SK-N-SH (cell line): ENCODE results near the gene SULT1C2. TPM values are rescaled to one million over a fixed set of nuclear protein-coding genes. Genes with fewer than 3 reads are reported as not detected.

Experiments used
- CTCF ChIA-PET: fragments of 300-600, 350-600 bp; formaldehyde crosslinking; extraction: SDS; loops from one replicate; lab custom pipeline; 2021; lab: Yijun Ruan, JAX
- POLR2A ChIA-PET: fragments of 350-600 bp; sonication (Branson Sonifier 250); formaldehyde crosslinking; extraction: SDS; loops from one replicate; lab custom pipeline; 2020; ENCODE audit warnings: antibody characterized with exemption, inconsistent platforms; lab: Yijun Ruan, JAX
- DNase-seq: peaks from one replicate; pipeline ENCODE4 v3.0.0; 2012
- H2AFZ ChIP-seq: fragments of 200-600 bp; sonication (generic); 2 replicates; pipeline ENCODE4 v1.8.1; 2016; ENCODE audit warnings: antibody characterized with exemption, mild to moderate bottlenecking, low read depth
- H3F3A ChIP-seq: fragments of 200-600 bp; sonication (generic); replicated peaks from 2 replicates; pipeline ENCODE3; 2016; ENCODE audit warnings: antibody characterized with exemption, mild to moderate bottlenecking; ENCODE audit not compliant: insufficient read depth
- H3K27ac ChIP-seq, 2 experiments: fragments of 200-500 bp in 1 of 2; fragments of 200-600 bp in 1 of 2; sonication (Bioruptor generic) in 1 of 2; sonication (generic), shearing (Covaris generic) in 1 of 2; 2 replicates each; pipeline versions ENCODE4 v1.5.1 to v1.6.1; 2014 to 2016; ENCODE audit warnings: low read depth in 2 of 2, inconsistent platforms in 1 of 2, low read length in 1 of 2, mild to moderate bottlenecking in 1 of 2, mixed read lengths in 1 of 2
- H3K27me3 ChIP-seq: fragments of 200-600 bp; sonication (generic), shearing (Covaris generic); 2 replicates; pipeline ENCODE4 v1.6.1; 2016; ENCODE audit warnings: mixed run types; ENCODE audit not compliant: insufficient read depth
- H3K36me3 ChIP-seq, 2 experiments: fragments of 200-500 bp in 1 of 2; fragments of 200-600 bp in 1 of 2; sonication (Bioruptor generic) in 1 of 2; sonication (generic) in 1 of 2; replicated peaks in 1 of 2; 2 replicates each; pipeline versions ENCODE3 to v1.5.1; 2014 to 2016; ENCODE audit warnings: low read length in 1 of 2, mild to moderate bottlenecking in 1 of 2; ENCODE audit not compliant: insufficient read depth in 2 of 2, control insufficient read depth in 1 of 2
- H3K4me1 ChIP-seq, 2 experiments: fragments of 200-500 bp in 1 of 2; fragments of 200-600 bp in 1 of 2; sonication (Bioruptor generic) in 1 of 2; sonication (generic), shearing (Covaris generic) in 1 of 2; 2 replicates each; pipeline versions ENCODE4 v1.5.1 to v1.6.1; 2014 to 2016; ENCODE audit warnings: low read depth in 1 of 2, low read length in 1 of 2, mixed run types in 1 of 2; ENCODE audit not compliant: insufficient read depth in 2 of 2, control insufficient read depth in 1 of 2
- H3K4me2 ChIP-seq: fragments of 200-600 bp; sonication (generic), shearing (Covaris generic); 2 replicates; pipeline ENCODE4 v1.6.1; 2017; ENCODE audit warnings: mixed run types
- H3K4me3 ChIP-seq, 2 experiments: fragments of 200-500 bp in 1 of 2; fragments of 200-600 bp in 1 of 2; sonication (Bioruptor generic) in 1 of 2; sonication (generic), shearing (Covaris generic) in 1 of 2; 2 replicates each; pipeline versions ENCODE4 v1.5.1 to v1.8.1; 2014 to 2016; ENCODE audit warnings: low read depth in 2 of 2, inconsistent platforms in 1 of 2, low read length in 1 of 2, mild to moderate bottlenecking in 1 of 2, mixed read lengths in 1 of 2, moderate library complexity in 1 of 2
- H3K79me2 ChIP-seq: fragments of 200-600 bp; sonication (generic); 2 replicates; pipeline ENCODE4 v1.8.1; 2017; ENCODE audit warnings: mild to moderate bottlenecking; ENCODE audit not compliant: insufficient read depth
- H3K9ac ChIP-seq: fragments of 200-600 bp; sonication (generic); 2 replicates; pipeline ENCODE4 v1.6.1; 2017; ENCODE audit warnings: mixed run types
- H3K9me2 ChIP-seq: fragments of 200-600 bp; sonication (generic); 2 replicates; pipeline ENCODE4 v1.6.1; 2017; ENCODE audit warnings: mixed run types
- H3K9me3 ChIP-seq: fragments of 200-600 bp; sonication (generic); 2 replicates; pipeline ENCODE4 v1.6.1; 2017; ENCODE audit warnings: mixed run types, mild to moderate bottlenecking, moderate library complexity
- H4K20me1 ChIP-seq: fragments of 200-600 bp; sonication (generic); 2 replicates; pipeline ENCODE4 v1.6.1; 2017; ENCODE audit warnings: mild to moderate bottlenecking, mixed run types; ENCODE audit not compliant: insufficient read depth
- CHD2 ChIP-seq: fragments of 150-350 bp; IDR thresholded peaks from 2 replicates; pipeline ENCODE4 v1.6.1; 2018; ENCODE audit warnings: low read length; ENCODE audit not compliant: partially characterized antibody
- ELF1 ChIP-seq: IDR thresholded peaks from 2 replicates; pipeline ENCODE4 v1.4.0; 2012
- FOSL2 ChIP-seq: IDR thresholded peaks from 2 replicates; pipeline ENCODE4 v1.4.0; 2012; ENCODE audit warnings: low read depth, mild to moderate bottlenecking, moderate library complexity, borderline replicate concordance
- FOXJ3 ChIP-seq: sonication (generic); formaldehyde crosslinking; IDR thresholded peaks from 2 replicates; pipeline ENCODE4 v1.5.1; 2020; ENCODE audit warnings: mild to moderate bottlenecking, missing genetic modification reagents
- FOXM1 ChIP-seq: IDR thresholded peaks from 2 replicates; pipeline ENCODE4 v1.4.0; 2012; ENCODE audit warnings: low read depth, mild to moderate bottlenecking
- JUND ChIP-seq: IDR thresholded peaks from 2 replicates; pipeline ENCODE4 v1.4.0; 2012
- MEF2A ChIP-seq: IDR thresholded peaks from 2 replicates; pipeline ENCODE4 v1.4.0; 2012; ENCODE audit warnings: low read depth, borderline replicate concordance
- MXI1 ChIP-seq: IDR thresholded peaks from 2 replicates; pipeline ENCODE4 v1.6.1; 2012; ENCODE audit warnings: mild to moderate bottlenecking, low read depth, low read length, improper control_type of control experiment
- NFIC ChIP-seq: IDR thresholded peaks from 2 replicates; pipeline ENCODE4 v1.4.0; 2012; ENCODE audit warnings: borderline replicate concordance
- RCOR1 ChIP-seq: fragments of 150-350 bp; IDR thresholded peaks from 2 replicates; pipeline ENCODE4 v1.6.1; 2017; ENCODE audit warnings: antibody characterized with exemption, low read length
- RXRA ChIP-seq: IDR thresholded peaks from 2 replicates; pipeline ENCODE4 v1.4.0; 2012; ENCODE audit warnings: low read depth, mild to moderate bottlenecking, borderline replicate concordance
- SIN3A ChIP-seq: IDR thresholded peaks from 2 replicates; pipeline ENCODE4 v1.6.1; 2012; ENCODE audit warnings: low read depth, mild to moderate bottlenecking, low read length, moderate library complexity, borderline replicate concordance
- TAF1 ChIP-seq: IDR thresholded peaks from 2 replicates; pipeline ENCODE4 v1.6.1; 2012; ENCODE audit warnings: low read depth, mild to moderate bottlenecking, low read length, moderate library complexity, borderline replicate concordance
- TCF12 ChIP-seq: IDR thresholded peaks from 2 replicates; pipeline ENCODE4 v1.4.0; 2012
- TEAD4 ChIP-seq: IDR thresholded peaks from 2 replicates; pipeline ENCODE4 v1.4.0; 2012; ENCODE audit warnings: mild to moderate bottlenecking, borderline replicate concordance; ENCODE audit not compliant: insufficient read depth
- YY1 ChIP-seq: IDR thresholded peaks from 2 replicates; pipeline ENCODE4 v1.4.0; 2012; ENCODE audit warnings: low read depth, mild to moderate bottlenecking
- WGBS: methylation state at CpG from one replicate; pipeline ENCODE4 v1.1.6; 2017; ENCODE audit warnings: low lambda C conversion rate; 5-methylcytosine and 5-hydroxymethylcytosine counted together
- polyA plus RNA-seq, 3 experiments: library from polyadenylated mRNA; depleted of rRNA; stranded (reverse); fragments of >200 nt; gene quantifications; 2 replicates each; pipeline ENCODE4 v1.2.3, GENCODE V29; 2012
- TF ChIP-seq, protein P1 (sequence below): IDR thresholded peaks from 2 replicates; pipeline ENCODE4 v1.4.0; 2012; ENCODE audit warnings: low read depth
- TF ChIP-seq, protein P2 (sequence below): IDR thresholded peaks from 2 replicates; pipeline ENCODE4 v1.6.1; 2012; ENCODE audit warnings: mild to moderate bottlenecking, low read depth, low read length, moderate library complexity
- TF ChIP-seq, protein P3 (sequence below): fragments of 150-350 bp; IDR thresholded peaks from 2 replicates; pipeline ENCODE4 v1.6.1; 2016; ENCODE audit warnings: mild to moderate bottlenecking, low read depth, low read length
- TF ChIP-seq, protein P4 (sequence below): IDR thresholded peaks from 2 replicates; pipeline ENCODE4 v1.4.0; 2012; ENCODE audit warnings: low read depth, borderline replicate concordance
- TF ChIP-seq, protein P5 (sequence below): IDR thresholded peaks from 2 replicates; pipeline ENCODE4 v1.4.0; 2012; ENCODE audit warnings: low read depth, borderline replicate concordance

SULT1C2 gene
- polyA plus RNA-seq, 1 of the 3 experiments (the other 2 are of a cell fraction): not detected

DNA sequence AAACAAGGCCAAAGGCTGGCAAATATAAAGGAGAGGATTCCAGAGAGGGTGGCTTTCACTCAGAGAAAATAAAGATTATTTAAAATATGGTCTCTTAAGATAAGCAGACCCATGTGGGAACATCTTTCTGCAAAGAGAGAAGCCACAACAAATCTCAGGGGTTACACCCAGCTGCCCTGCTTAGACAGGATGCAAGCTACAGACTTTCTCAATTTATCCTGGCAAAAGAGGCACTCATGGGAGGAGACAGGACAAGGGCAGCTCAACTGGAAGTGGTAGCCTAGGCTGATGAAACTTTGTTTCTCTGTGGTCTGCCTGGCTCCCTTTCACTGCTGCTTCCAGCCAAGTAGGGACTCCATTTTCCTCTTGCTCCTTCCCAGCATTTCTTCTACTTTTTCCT, 63.2 kb downstream of the SULT1C2 start:
- POLR2A ChIA-PET: no interaction called here

DNA sequence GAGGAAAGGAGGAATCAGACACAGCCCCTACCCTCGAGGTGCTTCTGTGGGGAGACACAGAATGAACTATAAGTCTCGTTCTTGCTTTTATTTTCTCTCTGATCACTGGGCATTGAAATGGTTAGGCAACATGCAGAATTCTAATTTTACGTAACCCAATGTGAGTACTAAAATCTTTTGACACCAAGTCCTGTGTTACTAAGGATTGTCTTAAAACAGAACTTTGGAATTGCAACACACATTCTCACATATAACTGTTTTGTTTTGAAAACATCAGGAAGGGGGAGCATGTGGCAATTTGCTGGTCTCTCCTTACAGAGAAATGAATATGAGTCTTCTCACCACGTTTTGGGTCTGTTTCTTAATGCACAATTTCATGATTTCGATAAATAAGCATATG, 65.4 kb downstream of the SULT1C2 start:
- no peaks in the 10 kb centered on the region for H3K79me2 ChIP-seq
- H3K9ac ChIP-seq: no peak overlapping the region
- DNase-seq: no peak
- TF ChIP-seq, protein P1, sequence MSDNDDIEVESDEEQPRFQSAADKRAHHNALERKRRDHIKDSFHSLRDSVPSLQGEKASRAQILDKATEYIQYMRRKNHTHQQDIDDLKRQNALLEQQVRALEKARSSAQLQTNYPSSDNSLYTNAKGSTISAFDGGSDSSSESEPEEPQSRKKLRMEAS: no peak
- TF ChIP-seq SIN3A (no peak), ELF1 (no peak), MXI1 (no peak), TCF12 (no peak), FOXJ3 (CRISPR knock-in tag) (no peak)
- TF ChIP-seq, protein P2, sequence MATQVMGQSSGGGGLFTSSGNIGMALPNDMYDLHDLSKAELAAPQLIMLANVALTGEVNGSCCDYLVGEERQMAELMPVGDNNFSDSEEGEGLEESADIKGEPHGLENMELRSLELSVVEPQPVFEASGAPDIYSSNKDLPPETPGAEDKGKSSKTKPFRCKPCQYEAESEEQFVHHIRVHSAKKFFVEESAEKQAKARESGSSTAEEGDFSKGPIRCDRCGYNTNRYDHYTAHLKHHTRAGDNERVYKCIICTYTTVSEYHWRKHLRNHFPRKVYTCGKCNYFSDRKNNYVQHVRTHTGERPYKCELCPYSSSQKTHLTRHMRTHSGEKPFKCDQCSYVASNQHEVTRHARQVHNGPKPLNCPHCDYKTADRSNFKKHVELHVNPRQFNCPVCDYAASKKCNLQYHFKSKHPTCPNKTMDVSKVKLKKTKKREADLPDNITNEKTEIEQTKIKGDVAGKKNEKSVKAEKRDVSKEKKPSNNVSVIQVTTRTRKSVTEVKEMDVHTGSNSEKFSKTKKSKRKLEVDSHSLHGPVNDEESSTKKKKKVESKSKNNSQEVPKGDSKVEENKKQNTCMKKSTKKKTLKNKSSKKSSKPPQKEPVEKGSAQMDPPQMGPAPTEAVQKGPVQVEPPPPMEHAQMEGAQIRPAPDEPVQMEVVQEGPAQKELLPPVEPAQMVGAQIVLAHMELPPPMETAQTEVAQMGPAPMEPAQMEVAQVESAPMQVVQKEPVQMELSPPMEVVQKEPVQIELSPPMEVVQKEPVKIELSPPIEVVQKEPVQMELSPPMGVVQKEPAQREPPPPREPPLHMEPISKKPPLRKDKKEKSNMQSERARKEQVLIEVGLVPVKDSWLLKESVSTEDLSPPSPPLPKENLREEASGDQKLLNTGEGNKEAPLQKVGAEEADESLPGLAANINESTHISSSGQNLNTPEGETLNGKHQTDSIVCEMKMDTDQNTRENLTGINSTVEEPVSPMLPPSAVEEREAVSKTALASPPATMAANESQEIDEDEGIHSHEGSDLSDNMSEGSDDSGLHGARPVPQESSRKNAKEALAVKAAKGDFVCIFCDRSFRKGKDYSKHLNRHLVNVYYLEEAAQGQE: no peak
- TF ChIP-seq, protein P3, sequence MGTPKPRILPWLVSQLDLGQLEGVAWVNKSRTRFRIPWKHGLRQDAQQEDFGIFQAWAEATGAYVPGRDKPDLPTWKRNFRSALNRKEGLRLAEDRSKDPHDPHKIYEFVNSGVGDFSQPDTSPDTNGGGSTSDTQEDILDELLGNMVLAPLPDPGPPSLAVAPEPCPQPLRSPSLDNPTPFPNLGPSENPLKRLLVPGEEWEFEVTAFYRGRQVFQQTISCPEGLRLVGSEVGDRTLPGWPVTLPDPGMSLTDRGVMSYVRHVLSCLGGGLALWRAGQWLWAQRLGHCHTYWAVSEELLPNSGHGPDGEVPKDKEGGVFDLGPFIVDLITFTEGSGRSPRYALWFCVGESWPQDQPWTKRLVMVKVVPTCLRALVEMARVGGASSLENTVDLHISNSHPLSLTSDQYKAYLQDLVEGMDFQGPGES: no peak
- TF ChIP-seq, all 33 proteins: peak for 0
- Histone ChIP-seq H3K36me3 (no peaks in the 10 kb centered on the region), H3K4me3 (no peak overlapping the region), H2AFZ (no peak overlapping the region), H3K4me2 (no peak overlapping the region), H3K9me2 (no peaks in the 10 kb centered on the region), H3K27me3 (no peaks in the 10 kb centered on the region), H3F3A (no peaks in the 10 kb centered on the region), H3K9me3 (no peaks in the 10 kb centered on the region), H4K20me1 (no peaks in the 10 kb centered on the region), H3K27ac (no peak overlapping the region), H3K4me1 (no peaks in the 10 kb centered on the region; a peak in 1 of 4 replicates)
- POLR2A ChIA-PET: no interaction called here
- 54% methylated on average over 5 of the region's 5 CpGs for whole genome bisulfite sequencing
- CTCF ChIA-PET: interaction anchor here (1.1 to 1.9 kb wide), 3 partner anchors 10 to 282 kb away, joined by 3 to 9 read pairs (median 8); no protein-coding TSS in a partner anchor

More for the DNA sequence above, 63.2 kb downstream of the SULT1C2 start:
- Histone ChIP-seq H3K4me2 (no peak overlapping the region), H3K27ac (no peak overlapping the region), H3K4me1 (no peaks in the 10 kb centered on the region; a peak in 1 of 4 replicates), H3K9ac (no peak overlapping the region), H3K4me3 (no peak overlapping the region), H3K36me3 (no peaks in the 10 kb centered on the region), H3K9me2 (no peaks in the 10 kb centered on the region), H3K79me2 (no peaks in the 10 kb centered on the region), H3K27me3 (no peaks in the 10 kb centered on the region), H3F3A (no peaks in the 10 kb centered on the region), H2AFZ (no peak overlapping the region), H3K9me3 (no peaks in the 10 kb centered on the region), H4K20me1 (no peaks in the 10 kb centered on the region)
- CTCF ChIA-PET: interaction anchor here (0.9 to 3.5 kb wide), 2 partner anchors 232 kb away, joined by 3 to 22 read pairs; no protein-coding TSS in a partner anchor
- no peak for DNase-seq
- TF ChIP-seq CHD2: no peak
- TF ChIP-seq RCOR1: no peak
- no peak for TF ChIP-seq MXI1
- no peak for TF ChIP-seq NFIC
- TF ChIP-seq, protein P3: no peak
- TF ChIP-seq SIN3A: no peak
- TF ChIP-seq TEAD4: no peak
- no peak for TF ChIP-seq FOSL2
- no peak for TF ChIP-seq FOXM1
- TF ChIP-seq YY1: no peak
- no peak for TF ChIP-seq FOXJ3 (CRISPR knock-in tag)
- TF ChIP-seq RXRA: no peak
- TF ChIP-seq MEF2A: no peak
- no peak for TF ChIP-seq JUND
- TF ChIP-seq, protein P4, sequence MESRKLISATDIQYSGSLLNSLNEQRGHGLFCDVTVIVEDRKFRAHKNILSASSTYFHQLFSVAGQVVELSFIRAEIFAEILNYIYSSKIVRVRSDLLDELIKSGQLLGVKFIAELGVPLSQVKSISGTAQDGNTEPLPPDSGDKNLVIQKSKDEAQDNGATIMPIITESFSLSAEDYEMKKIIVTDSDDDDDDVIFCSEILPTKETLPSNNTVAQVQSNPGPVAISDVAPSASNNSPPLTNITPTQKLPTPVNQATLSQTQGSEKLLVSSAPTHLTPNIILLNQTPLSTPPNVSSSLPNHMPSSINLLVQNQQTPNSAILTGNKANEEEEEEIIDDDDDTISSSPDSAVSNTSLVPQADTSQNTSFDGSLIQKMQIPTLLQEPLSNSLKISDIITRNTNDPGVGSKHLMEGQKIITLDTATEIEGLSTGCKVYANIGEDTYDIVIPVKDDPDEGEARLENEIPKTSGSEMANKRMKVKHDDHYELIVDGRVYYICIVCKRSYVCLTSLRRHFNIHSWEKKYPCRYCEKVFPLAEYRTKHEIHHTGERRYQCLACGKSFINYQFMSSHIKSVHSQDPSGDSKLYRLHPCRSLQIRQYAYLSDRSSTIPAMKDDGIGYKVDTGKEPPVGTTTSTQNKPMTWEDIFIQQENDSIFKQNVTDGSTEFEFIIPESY: no peak
- TF ChIP-seq TAF1: no peak
- no peak for TF ChIP-seq ELF1
- TF ChIP-seq, protein P5, sequence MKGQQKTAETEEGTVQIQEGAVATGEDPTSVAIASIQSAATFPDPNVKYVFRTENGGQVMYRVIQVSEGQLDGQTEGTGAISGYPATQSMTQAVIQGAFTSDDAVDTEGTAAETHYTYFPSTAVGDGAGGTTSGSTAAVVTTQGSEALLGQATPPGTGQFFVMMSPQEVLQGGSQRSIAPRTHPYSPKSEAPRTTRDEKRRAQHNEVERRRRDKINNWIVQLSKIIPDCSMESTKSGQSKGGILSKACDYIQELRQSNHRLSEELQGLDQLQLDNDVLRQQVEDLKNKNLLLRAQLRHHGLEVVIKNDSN: no peak
